ENCODE results near the gene XIRP1. TPM values are rescaled to one million over a fixed set of nuclear protein-coding genes. Genes with fewer than 3 reads are reported as not detected.
"Not testable (repeated sequence)": the region's sequence is repeated elsewhere in the genome, so short reads cannot be mapped to it uniquely, and the experiment has no call there.

Gene XIRP1
- total RNA-seq, 1 experiment from 2014 or later, result not detected

DNA sequence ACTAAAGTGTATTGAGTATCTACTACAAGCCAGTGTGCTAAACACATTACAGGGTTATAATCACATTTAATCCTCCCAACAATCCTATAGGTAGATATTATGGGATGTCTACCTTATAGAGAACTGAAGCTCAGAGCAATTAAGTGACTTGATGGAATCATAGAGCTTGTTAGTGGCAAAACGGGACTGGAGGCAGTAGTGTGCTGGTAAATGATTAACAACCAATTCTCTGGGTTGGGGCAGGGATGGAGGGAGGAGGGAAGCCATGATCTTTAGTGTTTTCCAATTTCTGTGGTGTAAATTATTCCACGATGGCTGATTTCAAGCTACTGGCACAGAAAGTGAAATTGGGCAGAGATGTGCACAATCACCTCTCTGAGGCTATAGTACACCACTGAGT, 20.5 kb downstream of the XIRP1 start:
- DNase-seq (ENCODE audit: extremely low read depth, low read depth), result no peak

DNA sequence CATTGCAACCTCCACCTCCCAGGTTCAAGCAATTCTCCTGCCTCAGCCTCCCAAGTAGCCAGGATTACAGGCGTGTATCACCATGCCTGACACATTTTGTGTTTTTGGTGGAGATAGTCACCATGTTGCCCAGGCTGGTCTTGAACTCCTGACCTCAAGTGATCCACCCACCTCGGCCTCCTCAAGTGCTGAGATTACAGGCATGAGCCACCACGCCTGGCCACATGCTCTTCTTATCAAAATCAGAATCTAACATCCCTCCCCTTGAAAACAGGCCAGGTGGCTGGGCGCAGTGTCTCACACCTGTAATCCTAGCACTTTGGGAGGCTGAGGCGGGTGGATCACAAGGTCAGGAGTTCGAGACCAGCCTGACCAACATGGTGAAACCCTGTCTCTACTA, 21.5 kb downstream of the XIRP1 start:
- not testable (repeated sequence) for DNase-seq (ENCODE audit: extremely low read depth, low read depth)

DNA sequence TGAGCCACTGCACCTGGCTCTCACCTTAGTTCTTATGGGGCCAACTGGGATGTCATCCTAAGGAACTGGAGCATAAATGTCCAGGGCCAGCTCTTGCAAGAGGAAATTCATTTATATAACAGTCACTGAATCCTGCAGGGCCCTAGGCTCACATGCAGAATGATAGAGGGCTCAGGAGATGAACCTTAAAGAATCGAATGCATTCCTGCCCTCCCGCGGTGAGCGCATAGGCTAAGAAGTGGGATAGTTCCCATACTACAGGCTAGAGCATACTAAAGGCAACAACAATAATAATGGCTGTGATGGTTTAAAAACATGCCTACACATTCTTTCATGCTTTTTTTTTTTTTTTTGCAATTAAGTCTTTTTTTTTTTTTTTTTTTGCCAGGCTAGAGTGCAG, 21.9 kb downstream of the XIRP1 start:
- no peak for DNase-seq (ENCODE audit: extremely low read depth, low read depth)

DNA sequence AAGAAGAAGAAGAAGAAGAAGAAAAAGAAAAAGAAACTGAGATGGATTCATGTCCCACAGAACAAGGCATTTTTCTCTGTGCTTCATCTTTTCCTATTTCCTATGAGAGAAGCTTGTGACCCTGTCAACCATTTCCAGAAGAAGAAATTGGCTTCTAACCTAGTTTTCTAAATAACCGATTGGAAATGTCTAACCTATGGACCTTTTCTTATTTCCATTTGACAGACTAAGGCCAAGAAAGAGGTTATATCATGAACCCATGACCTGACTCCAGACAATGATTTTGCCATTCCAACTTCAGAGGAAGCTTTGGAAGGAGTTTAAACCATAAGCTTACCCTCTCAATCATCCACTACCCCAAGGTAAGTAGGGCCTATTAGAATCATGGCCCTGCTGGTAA, 22.7 kb downstream of the XIRP1 start:
- DNase-seq (ENCODE audit: extremely low read depth, low read depth), result no peak

DNA sequence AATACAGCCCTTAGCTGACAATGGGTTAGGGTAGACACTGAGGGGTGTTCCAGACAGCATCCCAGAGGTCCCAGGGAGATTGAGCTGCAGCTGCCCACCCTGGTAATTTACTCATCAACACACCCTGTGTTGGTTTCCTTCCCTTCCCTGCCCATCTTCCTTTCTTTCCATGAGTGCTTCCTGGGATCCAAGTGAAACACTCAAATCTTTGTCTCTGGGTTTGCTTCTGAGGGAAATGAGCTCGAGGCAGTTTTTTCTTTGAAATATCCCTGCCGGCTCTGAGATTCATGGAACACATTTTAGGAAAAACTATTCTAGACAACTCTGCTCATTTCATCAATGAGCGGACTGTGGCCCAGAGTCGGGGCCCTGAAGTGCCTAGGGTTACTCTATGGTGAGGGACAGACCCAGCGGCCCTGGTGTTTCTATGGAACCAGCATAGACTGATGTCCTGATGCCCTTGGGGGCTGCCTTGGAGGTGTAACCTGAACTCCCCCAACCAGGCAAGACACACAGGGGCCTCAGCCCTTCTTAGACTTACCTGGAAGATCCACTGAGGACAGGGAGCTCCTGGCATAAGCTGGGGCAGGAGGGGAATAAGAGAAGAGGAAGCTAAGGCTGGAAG, 24.1 kb downstream of the XIRP1 start:
- no peak for DNase-seq (ENCODE audit: extremely low read depth, low read depth)

DNA sequence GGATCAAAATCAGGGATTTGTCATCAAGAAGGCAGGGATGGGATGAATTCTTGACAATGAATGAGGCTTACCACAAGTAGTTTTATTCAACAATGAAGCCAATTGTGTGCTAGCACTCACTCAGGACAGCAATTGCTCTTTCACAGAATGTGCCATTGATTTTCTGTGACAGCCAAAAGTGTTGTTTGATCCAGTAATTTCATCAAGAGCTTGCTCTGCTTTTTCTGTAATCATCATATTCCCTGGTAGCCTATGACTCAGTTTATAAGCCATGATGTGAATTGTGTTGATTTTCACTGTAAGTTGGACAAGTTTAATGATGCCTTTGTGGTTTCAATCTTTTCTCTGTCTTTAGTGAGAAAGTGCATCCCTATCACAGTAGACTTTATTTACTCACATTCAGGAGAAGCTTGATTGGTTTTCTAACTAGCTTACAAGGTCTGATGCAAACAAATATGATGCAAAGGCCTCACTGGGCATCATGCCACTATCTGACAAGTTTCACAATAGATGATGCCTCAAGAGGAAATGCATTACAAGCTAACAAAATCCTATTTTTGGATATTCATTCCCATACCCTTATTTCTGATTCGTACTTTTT, 25.4 kb downstream of the XIRP1 start:
- peak; percentile 80 for DNase-seq (ENCODE audit: extremely low read depth, low read depth)

DNA sequence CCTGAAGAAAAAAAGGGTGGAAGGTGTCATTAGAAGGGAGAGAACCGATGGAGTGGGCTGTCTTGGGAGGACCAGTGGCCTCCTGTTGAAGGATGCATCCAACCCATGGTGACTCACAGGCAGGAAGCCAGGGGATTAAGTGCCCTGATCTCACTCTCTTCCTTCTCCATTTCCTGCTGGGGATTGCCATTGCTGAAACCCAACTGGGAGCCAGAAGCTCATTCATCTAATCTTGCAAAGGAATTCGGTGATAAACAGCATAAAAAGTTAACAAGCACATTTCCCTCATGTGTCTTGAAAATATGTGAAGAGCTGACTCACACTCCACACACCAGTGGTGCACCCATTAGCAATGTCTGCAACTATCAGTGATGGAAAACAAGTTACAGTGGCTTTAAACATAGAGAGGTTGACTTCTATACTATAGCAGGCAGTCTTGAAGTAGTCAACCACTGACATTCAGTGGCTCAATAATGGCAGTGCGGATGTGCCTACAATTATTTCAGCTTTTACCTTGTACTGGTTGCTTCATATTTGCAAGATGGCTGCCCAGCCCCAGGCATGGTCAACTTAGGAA, 26.2 kb downstream of the XIRP1 start:
- DNase-seq (ENCODE audit: extremely low read depth, low read depth), result no peak

DNA sequence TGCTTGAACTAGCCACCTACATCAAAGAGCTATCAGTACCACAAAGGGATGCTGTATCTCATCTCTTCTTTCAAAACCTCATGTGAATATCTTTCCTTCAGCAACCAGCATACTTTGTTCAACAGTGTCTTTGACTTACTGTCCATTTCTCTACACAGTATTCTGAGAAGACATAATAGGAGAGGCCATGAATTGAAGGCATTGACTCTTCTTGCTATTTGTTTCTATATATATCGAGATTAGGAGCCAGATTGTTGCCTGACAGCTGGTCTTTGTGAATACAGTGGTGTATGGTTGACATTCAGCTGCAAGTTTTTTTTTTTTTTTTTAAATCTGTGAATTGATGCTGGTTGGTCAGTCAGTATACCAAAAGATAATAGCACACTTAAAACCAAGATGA, 26.9 kb downstream of the XIRP1 start:
- DNase-seq (ENCODE audit: extremely low read depth, low read depth), result no peak

DNA sequence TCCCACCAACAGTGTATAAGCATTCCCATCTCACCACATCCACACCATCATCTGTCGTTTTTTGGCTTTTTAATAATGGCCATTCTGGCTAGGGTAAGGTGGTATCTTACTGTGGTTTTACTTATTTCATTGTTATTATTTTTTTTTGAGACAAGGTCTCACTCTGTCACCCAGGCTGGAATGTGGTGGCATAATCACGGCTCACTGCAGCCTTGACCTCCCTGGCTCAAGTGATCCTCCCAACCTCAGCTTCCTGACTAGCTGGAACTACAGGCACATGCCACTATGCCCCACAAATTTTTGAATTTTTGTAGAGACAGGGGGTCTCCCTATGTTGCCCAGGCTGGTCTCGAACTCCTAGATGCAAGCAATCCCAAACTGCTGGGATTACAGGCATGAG, 28.0 kb downstream of the XIRP1 start:
- no peak for DNase-seq (ENCODE audit: extremely low read depth, low read depth)

DNA sequence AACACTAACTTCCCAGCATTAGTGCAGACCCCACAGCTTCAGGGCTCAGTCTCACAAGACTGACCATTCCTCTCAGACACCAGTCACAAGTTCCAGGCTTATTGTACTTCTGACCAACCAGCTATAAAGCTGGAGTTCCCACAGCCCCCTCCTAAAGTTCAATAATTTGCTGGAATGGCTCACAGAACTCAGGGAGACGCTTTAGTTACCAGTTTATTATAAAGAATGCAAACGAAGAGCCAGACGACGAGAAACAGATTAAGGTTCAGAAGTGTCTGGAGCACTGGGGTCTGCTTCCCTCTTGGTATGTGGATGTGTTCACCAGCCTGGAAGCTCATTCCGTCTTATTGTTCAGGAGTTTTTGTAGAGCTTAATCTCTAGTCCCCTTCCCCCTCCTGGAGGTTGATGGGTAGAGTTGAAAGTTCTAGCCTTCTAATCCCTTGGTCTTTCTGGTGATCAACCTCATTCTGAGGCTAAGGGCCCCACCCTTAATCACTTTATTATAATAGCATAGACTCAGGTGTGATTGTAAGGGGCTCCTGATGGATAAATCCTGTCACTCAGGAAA, 34.2 kb downstream of the XIRP1 start:
- DNase-seq (ENCODE audit: extremely low read depth, low read depth), result no peak

DNA sequence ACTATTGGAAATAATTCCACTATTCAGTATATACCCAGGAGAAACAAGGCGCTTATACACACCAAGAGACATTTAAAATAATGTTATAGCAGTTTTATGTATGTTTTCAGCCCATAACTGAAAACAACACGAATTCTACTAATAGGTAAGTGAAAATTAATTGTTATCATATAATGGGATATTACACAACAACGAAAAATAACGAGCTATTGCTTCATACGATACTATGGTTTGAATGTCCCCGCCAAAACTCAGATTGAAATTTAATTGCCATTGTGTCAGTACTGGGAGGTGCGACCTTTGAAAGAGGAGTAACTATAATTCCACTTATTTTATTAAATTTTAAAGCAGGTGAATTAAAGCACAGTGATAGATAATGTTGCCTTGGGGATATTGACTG, 35.0 kb downstream of the XIRP1 start:
- DNase-seq (ENCODE audit: extremely low read depth, low read depth), result no peak

DNA sequence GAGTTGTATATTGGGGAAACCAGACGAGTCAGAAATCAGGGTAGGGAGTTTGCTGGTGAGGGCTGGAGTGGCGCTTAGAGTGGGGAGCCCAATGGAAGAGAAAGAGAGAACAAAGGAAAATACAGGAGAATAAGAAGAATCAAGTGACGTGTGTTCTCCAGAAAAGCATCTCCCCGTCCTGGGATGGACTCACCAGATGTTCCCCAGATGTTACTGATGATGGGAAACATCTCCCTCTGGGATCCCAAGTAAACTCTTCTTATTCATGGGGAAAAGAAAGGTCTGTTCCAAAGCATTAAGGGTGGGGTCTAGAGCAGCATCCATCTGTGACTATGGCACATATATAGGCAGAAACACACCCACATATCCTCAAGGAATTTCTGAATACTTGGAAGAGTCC, 36.0 kb downstream of the XIRP1 start:
- no peak for DNase-seq (ENCODE audit: extremely low read depth, low read depth)

DNA sequence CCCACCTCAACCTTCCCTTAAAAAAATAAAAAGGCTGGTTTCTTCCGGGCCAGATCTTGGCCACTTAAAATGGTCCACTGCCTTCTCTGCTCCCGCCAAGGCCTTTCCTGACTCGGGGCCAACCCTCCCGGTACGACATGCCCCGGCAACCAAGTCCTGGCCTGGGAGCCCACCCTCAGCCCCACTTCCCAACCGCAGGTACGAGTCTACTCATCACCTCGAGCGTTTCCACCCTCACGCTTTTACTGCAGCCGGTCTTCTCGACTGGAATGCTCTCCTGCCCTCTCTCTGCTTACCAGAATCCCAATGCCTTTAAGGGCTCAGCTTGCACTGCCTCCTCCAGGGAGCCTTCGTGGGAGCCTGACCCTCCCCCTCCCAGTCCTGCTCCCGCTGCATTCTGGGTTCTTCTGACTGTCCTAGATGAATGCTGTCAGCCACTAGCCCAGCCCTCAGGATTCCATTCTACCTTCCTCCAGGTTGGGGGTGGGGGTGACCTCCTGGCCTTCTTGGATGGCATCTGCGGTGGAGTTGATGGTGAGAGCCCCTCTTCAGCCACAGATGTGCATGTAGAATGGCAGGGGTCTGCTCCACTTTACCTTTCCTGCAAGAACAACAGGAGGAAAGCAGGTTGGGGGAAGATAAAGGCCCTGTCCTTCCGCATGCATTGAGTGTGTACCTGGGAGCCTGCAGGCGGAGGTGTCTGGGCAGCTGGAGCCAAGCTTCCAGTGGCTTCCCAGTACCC, 37.9 kb downstream of the XIRP1 start:
- no peak for DNase-seq (ENCODE audit: extremely low read depth, low read depth)

DNA sequence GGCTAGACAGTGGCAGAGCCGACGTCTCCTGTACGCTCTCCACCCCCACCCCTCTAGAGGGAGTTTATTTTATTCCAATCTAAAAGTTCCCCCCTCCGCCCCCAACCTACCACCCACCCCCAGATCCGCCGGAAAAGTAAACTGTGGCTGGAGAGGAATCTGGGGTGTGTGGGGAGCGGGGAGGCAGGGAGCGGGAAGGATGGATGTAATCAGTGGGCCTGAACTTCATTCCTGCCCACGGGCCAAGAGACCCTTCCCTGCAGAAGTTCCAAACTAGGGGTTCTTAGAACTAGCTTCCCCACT, 38.5 kb downstream of the XIRP1 start:
- no peak for DNase-seq (ENCODE audit: extremely low read depth, low read depth)

DNA sequence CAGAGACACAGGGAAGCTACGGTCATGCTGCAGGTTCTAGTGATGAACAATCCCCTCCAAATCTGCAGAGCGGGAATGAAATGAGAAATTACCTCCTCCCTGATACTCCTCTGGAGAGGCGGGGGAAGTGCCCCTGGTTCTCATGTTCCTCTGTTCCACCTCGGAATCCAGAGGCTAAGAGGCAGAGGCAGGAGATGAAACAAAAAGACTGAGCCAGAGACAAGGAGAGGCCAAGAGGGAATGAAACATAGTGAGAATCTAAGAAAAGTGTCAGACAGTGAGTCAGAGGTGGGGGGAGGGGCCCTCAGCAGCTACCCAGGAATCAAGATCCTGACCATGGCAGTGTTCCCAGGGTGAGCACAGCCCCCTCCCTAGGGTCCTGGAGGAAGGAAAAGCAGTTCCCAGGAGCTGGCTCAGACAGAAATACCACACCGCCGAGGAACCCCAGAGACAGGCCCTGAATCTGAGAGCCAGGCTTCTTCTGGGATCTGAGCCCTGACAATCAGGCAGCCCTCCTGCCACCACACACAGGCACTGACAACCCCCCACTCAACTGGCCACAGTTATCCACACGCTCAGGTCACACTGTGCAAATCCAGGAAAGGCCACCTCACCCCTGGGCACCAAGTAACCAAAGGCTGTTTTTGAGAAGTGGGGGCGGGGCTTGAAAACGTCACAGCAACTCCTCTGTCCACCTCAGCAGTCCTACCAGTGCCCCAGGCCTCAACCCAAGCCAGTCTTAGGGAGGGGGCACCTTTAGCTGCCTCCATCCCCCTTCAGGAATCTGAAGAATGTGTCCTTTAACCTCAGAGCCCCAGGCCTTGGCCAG, 41.4 kb downstream of the XIRP1 start:
- no peak for DNase-seq (ENCODE audit: extremely low read depth, low read depth)

DNA sequence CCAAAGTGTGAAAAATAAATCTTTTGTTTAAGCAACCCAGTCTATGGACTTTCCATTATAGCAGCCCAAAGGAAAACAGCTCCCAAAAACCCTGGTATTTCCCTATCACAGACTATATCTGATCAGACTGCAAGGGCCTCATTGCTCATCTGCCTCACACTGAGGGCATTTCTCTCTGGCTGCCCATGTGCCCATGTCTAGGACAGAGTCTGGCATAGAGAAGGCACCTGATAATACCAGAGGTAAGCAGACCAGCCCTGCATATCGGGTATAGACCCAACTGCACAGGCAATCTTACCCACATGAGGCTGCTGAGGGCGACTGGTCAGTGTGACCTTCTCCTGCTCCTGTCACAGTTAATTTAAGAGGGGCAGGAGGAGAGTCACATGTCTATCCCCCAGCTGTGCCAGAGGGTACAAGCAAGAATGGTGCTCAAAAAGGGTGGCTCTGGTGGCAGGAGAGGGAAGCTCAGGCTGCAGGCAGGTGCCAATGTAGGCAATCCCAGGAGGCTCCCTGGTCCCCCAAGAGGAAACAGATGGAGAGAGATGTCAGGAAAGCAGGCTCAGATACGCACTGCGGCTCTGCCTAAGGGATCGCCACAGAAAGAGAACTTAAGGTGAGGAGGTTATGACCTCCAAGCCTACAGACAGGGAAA, 42.1 kb downstream of the XIRP1 start:
- DNase-seq (ENCODE audit: extremely low read depth, low read depth), result no peak

DNA sequence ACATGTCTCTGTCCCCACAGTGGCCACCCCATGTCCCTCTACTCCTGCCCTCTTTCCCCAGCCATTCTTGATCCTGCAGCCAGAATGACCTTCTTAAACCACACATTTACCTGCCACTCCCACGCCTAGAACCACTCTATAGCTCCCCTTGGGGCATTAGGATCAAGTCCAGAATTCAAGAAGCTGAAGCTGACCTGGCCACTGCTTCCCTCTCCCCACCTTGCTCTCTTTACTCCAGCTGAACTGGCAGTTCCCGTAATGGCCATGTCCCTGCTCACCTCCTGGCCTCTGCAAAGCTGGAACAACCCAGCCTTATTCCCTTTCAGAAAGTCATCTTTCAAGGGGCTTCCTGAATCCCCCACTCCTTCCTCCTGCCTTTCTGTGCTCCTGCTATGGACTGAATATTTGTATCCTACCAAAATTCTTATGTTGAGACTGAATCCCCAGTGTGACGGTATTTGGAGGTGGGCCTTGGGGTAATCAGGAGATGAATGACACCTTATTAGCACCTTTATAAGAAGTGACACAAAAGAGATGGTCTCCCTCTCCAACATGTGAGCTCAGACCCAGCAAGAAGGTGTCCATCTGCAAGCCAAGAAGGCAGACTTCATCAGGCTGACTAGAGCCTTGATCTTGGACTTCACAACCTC, 42.8 kb downstream of the XIRP1 start:
- no peak for DNase-seq (ENCODE audit: extremely low read depth, low read depth)

DNA sequence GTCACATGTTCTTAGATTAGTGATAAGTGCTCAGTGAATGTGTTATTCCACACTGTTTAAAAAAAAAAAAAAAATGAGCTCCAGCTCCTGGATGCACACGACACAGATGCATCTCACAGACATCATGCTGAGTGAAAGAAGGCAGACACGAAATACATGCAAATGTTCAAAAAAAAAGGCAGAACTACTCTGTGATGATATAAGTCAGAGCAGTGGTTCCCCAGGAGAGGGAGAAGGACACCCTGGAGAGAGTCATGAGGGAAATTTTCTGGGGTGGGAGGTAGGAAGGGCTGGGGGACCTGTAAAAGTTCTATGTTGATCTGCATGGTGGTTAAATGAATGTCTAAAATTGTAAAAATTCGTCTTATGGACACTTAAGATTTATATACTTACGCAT, 43.3 kb downstream of the XIRP1 start:
- no peak for DNase-seq (ENCODE audit: extremely low read depth, low read depth)

DNA sequence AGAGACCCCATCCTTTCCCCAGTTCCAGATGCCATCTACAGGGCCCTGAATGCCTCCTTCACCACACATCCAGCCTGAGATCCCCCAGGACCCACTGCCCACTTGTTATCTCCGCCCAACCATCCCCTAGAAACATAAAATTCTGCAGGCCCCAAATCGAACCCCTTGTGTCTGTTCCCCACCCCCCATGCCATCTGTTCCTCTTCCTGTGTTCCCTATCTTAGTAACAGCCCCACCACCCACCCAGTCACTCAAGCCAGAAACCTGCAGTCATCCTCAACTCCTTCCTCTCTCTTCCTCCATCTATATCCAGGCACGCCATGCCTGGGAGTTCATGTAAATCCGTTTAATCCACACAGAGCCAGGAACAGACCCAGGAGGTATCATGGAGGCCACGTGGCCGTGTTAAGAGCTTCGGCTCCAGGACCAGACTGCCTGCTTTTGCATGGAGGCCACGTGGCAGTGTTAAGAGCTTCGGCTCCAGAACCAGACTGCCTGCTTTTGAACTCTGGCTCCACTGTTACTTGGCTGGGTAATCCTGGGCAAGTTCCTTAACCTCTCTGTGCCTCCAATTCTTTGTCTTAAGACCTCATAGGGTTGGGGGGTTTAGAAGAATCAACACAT, 43.8 kb downstream of the XIRP1 start:
- DNase-seq (ENCODE audit: extremely low read depth, low read depth), result no peak
